Medulla oblongata (tissue), 1 donor: Measurements from ENCODE around the gene SKA2.
A peak's percentile ranks its signal among the peaks of the same experiment; 100 is the strongest.
"Not testable (repeated sequence)": the region's sequence is repeated elsewhere in the genome, so short reads cannot be mapped to it uniquely, and the experiment has no call there.

Source experiments
- DNase-seq: peaks from one replicate; pipeline ENCODE4 v3.0.0-alpha.2; 2015; ENCODE audit errors: extremely low spot score

Gene SKA2

GRCh38 chr17:59154721-59155438, at the start of gene SKA2:
SKA2 (minus strand) TSS chr17:59155186; CDS start chr17:59155163, 23 bp downstream.
- DNase-seq = no peak

- no peak for DNase-seq
Observed at GRCh38 chr17:59202320-59202719, 47.3 kb upstream of the SKA2 start.

GRCh38 chr17:59199398-59199797, 44.4 kb upstream of the SKA2 start:
- no peak for DNase-seq

DNA sequence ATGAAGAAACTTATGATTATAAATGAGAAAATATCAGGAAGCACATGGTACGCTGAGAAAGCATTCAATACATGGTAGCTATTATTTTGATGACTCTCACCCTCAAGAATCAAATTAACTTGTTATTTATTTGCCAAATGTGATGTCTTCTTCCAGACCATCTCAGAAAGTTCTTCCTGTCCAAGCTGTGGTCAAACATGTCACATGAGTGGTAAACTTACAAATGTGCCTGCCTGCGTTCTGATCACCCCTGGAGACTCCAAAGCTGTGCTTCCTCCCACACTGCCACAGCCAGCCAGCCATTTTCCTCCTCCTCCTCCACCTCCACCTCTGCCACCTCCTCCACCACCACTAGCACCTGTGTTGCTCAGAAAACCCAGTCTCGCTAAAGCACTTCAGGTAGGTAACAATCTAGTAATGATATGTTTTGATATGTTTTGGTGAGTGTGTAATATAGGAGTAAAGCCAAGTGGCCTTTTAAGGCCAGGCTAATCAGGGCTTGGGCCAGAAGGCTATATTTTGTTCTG, 38.4 kb upstream of the SKA2 start:
- no peak for DNase-seq

GRCh38 chr17:59190806-59191205, 35.8 kb upstream of the SKA2 start:
- no peak for DNase-seq

DNA sequence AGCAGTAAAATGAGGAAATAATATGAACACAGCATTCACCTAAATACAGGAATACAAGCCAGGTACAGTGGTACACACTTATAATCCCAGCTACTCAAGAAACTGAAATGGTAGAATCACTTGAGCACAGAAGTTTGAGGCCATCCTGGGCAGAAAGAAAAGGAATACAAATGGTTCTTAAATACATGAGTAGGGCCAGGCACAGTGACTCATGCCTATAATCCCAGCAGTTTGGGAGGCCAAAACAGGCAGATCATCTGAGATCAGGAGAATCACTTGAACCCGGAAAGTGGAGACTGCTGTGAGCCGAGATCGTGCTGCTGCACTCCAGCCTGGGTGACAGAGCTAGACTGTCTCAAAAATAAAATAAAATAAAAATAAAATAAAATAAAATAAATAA, 31.9 kb upstream of the SKA2 start:
- DNase-seq = no peak

- DNase-seq = no peak
Observed at GRCh38 chr17:59185997-59186396, 31.0 kb upstream of the SKA2 start.

- DNase-seq = no peak
Observed at GRCh38 chr17:59181481-59181880, 26.5 kb upstream of the SKA2 start.

DNA sequence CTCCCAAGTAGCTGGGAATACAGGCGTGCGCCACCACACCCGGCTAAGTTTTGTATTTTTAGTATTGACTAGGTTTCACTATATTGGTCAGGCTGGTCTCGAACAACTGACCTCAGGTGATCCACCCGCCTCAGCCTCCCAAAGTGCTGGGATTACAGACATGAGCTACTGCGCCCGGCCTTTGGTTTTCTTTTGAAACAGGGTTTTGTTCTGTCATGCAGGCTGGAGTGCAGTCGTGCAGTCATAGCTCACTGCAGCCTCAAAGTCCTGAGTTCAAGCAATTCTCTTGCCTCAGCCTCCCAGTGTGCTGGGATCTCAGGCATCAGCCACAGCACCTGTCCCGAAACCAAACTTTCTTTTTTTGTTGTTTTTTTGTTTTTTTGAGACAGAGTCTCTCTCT, 25.6 kb upstream of the SKA2 start:
- no peak for DNase-seq

- not testable (repeated sequence) for DNase-seq
Observed at GRCh38 chr17:59179601-59180000, 24.6 kb upstream of the SKA2 start.

GRCh38 chr17:59178266-59178985, 23.4 kb upstream of the SKA2 start:
- no peak for DNase-seq

DNA sequence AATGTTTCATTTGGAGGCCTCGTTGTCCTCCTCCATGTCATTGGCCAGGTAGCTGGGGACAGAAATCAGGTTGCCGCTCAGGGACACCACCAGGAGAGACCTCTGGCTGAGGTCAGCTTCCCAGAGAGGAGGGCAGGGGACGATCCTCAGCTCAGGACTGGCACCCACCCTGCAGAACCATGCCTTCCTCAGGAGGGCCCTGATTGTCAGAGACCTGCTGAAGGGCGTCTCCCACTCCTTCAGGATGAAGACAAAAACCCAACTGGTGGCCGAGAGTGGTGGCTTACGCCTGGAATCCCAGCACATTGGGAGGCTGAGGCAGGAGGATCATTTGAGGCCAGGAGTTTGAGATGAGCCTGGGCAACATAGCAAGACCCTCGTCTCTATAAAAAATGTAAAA, 20.1 kb upstream of the SKA2 start:
- no peak for DNase-seq

GRCh38 chr17:59174671-59175070, 19.7 kb upstream of the SKA2 start:
- DNase-seq = no peak

GRCh38 chr17:59172436-59173004, 17.5 kb upstream of the SKA2 start:
- DNase-seq = no peak

DNA sequence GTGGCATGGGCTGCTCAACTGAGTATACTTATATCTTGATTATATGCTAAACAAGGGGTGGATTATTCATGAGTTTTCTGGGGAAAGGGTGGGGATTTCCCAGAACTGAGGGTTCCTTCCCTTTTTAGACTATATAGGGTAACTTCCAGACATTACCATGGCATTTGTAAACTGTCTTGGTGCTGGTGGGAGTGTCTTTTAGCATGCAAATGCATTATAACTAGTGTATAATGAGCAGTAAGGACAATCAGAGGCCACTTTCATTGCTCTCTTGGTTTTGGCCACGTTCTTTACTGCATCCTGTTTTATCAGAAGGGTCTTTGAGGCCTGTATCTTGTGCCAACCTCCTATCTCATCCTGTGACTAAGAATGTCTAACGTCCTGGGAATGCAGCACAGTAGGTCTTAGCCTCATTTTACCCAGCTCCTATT, 12.6 kb upstream of the SKA2 start:
- DNase-seq = no peak

DNA sequence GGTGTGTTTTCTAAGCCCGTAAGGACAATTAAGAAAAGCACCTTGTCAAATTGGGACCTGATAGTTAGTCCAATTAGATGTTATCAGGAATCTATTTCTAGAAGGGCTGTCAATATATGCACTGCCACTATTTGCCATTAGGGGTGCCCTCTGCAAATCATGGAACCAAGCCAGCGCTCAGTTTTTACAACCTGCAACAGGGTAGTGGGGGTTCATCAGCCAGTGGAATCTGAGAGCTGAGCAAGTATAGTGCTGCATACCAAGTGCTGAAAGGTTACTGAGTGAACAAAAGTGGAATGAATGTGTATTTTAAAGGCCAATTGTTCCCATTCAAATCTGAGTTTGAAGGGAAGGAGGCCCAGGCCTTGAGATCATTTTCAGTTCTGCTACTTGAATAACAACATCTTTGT, 11.0 kb upstream of the SKA2 start:
- peak; percentile 87 for DNase-seq

DNA sequence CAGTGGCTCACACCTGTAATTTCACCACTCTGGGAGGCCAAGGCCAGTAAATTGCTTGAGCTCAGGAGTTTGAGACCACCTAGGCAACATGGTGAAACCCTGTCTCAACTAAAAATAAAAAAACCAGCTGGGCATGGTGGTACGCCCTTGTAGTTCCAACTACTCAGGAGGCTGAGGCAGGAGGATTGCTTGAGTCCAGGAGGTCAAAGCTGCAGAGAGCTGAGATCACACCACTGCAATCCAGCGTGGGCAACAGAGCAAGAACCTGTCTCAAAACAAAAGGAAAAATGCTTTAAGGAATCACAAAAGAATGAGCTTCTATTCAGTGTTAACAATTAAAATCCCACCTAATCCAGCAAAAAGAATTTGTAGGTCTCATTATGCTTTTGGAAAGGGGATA, 6.5 kb upstream of the SKA2 start:
- no peak for DNase-seq

DNA sequence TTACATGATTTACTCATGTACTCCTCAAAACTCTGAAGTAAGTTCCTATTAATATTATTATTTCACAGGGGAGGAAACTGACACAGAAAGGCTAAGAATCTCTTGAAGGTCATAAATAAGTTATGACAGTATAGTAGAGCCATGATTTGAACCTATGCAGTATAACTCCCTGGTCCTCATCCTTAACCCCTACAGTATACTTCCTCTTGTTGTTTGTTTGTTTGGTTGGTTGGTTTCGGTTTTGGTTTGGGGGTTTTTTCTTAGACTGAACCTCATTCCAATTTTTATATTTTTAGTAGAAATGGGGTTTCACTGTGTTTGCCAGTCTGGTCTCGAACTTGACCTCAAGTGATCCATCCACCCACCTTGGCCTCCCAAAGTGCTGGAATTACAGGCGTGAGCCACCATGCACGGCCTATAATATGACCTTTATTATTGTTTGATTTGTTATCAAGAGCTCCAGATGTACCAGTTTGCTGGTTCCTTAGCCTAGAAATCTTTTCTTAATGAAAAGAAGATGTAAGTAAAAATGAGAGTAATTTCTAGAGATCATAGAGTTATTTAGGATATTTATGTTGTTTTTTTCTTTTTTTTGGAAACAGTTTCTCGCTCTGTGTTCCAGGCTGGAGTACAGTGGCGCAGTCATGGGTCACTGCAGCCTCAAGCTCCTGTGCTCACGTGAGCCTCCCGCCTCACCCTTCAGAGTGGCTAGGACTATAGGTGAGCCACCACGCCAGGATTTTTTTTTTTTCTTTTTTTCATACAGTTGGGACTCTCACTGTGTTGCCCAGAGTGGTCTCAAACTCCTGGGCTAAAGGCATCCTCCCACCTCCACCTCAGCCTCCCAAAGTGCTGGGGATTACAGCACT, 5.4 kb upstream of the SKA2 start:
- DNase-seq = no peak

DNA sequence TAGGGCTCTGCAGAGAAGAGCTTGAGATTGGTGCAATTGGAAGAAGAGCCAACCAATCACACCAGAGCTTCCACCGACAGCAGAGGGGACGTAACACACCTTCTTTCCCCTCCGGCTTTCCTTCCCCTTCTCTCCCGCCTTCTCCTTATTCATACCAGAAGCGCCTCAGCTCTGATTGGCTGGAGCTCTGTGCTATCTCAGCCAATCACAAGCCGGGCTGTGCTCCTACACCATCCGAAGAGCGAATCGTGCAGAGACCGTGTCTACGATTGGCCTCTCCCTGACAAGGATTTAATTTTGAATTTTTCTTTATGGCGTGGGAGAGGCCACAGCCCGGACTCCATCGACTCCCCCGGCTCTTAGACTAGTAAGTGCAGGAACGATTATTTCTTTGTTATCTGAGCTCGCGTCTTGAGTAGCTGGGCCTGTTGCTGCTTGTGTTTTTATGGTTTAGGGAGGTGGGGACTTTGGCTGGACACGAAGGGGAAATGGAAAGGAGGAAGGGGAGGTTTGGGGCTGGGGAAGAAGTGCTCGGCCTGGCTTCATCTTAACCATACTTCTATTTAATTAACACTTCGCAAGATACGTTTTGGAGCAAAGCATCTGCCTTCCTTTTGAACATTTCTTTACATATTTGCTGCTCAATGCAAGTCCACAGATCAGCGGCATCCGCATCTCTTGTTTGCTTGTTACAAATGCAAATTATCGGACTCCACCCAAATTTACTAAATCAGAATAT, 622 bp upstream of the SKA2 start, which contains the start of gene PRR11:
Gene PRR11 (plus strand): TSS at position 308 of the 739 bp plus-strand sequence. CDS start 14,007 bp downstream, outside the sequence.
- DNase-seq = peak; percentile 100

DNA sequence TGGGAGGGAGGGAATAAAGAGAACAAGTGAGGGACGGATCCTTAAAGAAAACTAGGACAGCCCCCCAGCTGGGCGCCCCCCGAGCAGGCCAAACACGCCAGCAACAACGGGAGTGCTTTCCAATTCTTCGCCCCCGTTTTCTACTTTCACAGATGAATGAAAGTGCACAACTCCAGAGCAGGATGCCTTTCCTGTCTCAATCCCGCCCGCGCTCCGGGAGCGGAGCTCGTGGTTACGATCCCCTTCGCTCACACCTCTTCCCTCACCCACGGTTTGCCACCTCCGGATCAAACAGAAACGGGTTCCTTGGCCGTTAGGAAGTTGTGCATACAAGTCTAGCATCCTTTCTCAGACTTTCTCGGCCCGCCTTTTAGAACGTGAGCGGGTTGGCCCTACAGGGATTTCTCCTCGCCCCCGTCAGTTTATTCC, 680 bp downstream of the SKA2 start:
- DNase-seq = peak; percentile 59

DNA sequence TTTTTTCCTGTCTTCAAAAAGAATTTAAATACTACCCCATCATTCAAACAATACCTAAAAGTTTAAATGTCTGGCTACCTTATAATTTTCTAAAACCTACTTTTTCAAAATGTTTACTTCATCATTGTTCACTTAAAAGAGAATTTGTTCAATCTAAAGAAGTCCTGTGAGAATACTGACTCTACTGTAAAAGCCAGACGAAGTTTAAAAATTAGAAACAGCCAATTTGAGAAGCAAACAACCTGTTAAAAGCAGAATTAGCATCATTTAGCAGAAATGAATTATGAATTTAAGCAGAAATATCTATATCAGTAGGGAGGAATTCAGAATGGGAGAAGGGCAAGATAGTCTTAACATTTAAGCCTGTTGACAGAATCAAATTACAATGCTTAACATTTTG, 2.1 kb downstream of the SKA2 start:
- no peak for DNase-seq
